Measurements from ENCODE around the gene COMMD7. TPM values are rescaled to one million over a fixed set of nuclear protein-coding genes. Genes with fewer than 3 reads are reported as not detected.
A peak's percentile ranks its signal among the peaks of the same experiment; 100 is the strongest.

COMMD7 gene
- total RNA-seq, 1 donor from 2014 or later, result 36.3 TPM

DNA sequence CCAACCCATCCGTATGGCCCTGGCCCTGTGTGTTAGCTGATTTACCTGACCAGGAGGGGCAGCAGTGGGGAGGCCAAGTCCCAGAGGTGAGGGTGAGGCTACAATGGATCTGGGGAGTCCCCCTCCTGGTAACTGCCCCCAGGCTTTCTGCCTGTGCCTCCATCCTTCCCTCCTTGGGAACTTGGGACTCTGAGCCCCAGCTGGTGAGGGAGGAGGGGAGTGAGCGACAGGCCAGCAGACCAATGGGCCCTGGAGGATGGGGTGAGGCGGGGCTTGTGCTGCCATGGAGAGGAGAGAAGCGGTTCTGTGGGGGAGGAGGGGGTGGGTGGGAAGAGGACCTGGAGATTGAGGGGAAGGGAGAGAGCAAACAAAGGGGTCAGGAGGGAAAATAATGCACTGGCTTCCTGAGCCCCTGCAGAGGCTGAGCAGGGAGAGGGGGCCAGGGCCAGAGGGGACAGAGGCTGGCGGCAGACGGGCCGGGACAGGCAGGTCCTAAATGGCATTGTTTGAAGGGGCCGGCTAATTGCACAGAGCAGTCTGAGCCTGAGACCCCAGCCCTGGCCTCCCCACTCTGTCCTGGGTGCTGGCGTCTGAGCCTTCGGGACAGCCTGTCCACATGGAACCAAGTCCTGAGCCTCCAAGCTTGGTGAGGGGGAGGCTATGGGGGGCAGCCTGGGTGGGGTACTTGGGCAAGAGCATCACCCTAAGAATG, 36.4 kb upstream of the COMMD7 start:
- TF ChIP-seq, protein P1, sequence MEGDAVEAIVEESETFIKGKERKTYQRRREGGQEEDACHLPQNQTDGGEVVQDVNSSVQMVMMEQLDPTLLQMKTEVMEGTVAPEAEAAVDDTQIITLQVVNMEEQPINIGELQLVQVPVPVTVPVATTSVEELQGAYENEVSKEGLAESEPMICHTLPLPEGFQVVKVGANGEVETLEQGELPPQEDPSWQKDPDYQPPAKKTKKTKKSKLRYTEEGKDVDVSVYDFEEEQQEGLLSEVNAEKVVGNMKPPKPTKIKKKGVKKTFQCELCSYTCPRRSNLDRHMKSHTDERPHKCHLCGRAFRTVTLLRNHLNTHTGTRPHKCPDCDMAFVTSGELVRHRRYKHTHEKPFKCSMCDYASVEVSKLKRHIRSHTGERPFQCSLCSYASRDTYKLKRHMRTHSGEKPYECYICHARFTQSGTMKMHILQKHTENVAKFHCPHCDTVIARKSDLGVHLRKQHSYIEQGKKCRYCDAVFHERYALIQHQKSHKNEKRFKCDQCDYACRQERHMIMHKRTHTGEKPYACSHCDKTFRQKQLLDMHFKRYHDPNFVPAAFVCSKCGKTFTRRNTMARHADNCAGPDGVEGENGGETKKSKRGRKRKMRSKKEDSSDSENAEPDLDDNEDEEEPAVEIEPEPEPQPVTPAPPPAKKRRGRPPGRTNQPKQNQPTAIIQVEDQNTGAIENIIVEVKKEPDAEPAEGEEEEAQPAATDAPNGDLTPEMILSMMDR (IDR thresholded peaks at IDR 0.05), result no peak
- peaks cover 7% of the 10 kb centered on the region for H3K4me1 ChIP-seq
- H3K9me3 ChIP-seq, result no peaks in the 10 kb centered on the region
- ATAC-seq, result no peak
- no peaks in the 10 kb centered on the region for H3K36me3 ChIP-seq
- H3K27ac ChIP-seq, result no peak overlapping the region
- H3K4me3 ChIP-seq, result no peak overlapping the region
- intact Hi-C loops (cut with DNase I), result loop anchor here (5.0 kb wide), 1 partner anchor 107 kb away; the partner anchor contains the start of gene C20orf203
- H3K27me3 ChIP-seq, result no peaks in the 10 kb centered on the region
- no peak for DNase-seq

DNA sequence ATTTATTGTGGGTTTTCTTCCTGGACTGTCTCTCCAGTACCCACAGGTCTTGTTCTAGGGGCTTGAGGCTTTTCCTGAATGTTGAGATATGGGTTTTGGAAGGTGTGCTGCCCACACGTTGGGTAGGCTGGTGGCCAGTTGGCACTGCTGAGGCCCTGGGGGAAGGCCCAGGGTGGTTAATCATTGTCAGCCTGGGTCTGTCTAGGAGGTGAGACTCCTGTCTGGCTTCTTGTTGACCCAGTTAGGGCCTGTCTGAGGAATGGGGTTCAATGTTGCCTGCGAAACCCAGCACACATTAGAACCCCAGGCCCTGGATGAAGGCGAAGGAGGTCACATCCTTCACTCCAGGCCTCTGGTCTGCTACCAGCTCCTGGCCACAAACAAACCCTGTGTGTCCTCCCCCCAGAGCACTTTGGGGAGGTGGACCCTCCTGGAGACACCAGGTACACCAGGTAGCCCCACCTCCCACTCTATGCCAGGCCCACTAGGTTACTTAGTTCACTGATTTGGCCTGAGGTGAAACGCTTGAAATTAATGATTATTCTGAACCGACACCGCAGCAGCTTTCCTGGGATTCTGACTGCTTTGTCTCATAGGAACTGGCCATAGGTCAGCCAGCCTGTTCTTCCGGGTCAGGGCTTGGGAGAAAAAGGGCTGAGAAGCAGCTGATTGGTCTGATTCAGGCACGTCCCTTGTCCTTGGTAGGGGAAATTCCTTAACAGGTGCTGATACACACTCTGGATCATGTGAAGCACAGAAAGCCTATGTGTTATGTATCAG, 34.1 kb upstream of the COMMD7 start:
- H3K27me3 ChIP-seq, result no peaks in the 10 kb centered on the region
- peak; percentile 69 for ATAC-seq
- no peaks in the 10 kb centered on the region for H3K9me3 ChIP-seq
- peaks cover 7% of the 10 kb centered on the region for H3K4me1 ChIP-seq
- no peak overlapping the region for H3K27ac ChIP-seq
- no peak overlapping the region for H3K4me3 ChIP-seq
- intact Hi-C loops (cut with DNase I), result loop anchor here (5.0 kb wide), 1 partner anchor 105 kb away; the partner anchor contains the start of gene C20orf203
- TF ChIP-seq, protein P1 (IDR thresholded peaks at IDR 0.05), result no peak
- no peak for DNase-seq
- H3K36me3 ChIP-seq, result no peaks in the 10 kb centered on the region

DNA sequence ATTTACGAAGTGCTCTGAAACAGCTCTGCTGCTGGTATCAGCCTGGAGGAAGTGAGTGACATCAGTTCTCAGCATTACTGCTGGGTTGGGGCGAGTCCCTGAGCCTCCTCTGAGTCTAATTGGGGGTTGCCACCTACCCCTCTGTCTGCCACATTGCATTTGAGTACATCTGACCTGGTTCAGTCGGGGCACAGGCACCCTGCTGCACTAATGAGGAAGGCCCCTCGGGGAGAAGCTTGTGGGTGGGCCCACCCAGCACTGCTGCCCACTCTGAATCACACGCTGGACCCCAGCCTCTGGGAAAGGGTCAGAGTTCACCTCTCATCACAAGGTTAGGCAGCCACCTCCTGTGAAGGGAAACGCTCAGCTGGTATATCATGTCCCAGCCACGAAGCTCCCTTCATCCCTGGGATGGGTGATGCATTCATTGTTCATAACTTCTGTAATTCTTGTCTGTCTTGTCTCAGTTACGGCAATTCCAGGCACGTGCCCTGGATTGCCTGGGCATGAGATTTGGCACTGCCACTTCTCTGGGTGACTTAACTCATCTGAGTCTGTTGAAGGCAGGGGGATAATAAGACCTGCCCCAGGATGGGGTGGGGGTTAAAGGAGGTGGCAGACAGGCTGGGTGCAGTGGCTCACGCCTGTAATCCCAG, 32.2 kb upstream of the COMMD7 start:
- no peaks in the 10 kb centered on the region for H3K36me3 ChIP-seq
- ATAC-seq (no peak), DNase-seq (no peak)
- intact Hi-C loops (cut with DNase I), result loop anchor here (5.0 kb wide), 1 partner anchor 103 kb away; the partner anchor contains the start of gene C20orf203
- H3K27me3 ChIP-seq, result no peaks in the 10 kb centered on the region
- no peaks in the 10 kb centered on the region for H3K9me3 ChIP-seq
- TF ChIP-seq, protein P1 (IDR thresholded peaks at IDR 0.05), result no peak
- no peak overlapping the region for H3K4me3 ChIP-seq
- no peak overlapping the region for H3K27ac ChIP-seq
- peaks cover 7% of the 10 kb centered on the region for H3K4me1 ChIP-seq

DNA sequence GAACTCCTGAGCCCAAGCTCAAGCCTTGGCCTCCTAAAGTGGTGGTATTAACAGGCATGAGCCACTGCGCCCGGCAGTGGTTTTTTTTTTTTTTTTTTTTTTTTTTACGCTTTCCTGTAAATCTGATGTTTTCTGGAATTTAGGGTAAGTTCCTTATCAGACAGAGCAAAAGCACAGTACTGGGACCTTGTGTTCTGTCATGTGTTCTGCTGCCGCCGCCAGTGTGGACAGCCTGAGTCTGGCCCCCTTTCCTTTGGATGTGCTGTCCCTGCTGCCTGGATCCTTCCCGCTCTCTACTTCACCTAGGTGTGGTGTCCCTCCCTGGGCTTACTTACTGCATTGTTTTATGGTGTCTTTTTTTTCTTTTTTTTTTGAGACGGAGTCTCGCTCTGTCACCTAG, 30.6 kb upstream of the COMMD7 start:
- no peaks in the 10 kb centered on the region for H3K36me3 ChIP-seq
- no peak overlapping the region for H3K4me3 ChIP-seq
- H3K27me3 ChIP-seq, result no peaks in the 10 kb centered on the region
- no peaks in the 10 kb centered on the region for H3K9me3 ChIP-seq
- H3K4me1 ChIP-seq, result peaks cover 7% of the 10 kb centered on the region
- no peak for DNase-seq
- H3K27ac ChIP-seq, result no peak overlapping the region
- intact Hi-C loops (cut with DNase I), result no loop called here
- no peak for ATAC-seq
- TF ChIP-seq, protein P1 (IDR thresholded peaks at IDR 0.05), result no peak

DNA sequence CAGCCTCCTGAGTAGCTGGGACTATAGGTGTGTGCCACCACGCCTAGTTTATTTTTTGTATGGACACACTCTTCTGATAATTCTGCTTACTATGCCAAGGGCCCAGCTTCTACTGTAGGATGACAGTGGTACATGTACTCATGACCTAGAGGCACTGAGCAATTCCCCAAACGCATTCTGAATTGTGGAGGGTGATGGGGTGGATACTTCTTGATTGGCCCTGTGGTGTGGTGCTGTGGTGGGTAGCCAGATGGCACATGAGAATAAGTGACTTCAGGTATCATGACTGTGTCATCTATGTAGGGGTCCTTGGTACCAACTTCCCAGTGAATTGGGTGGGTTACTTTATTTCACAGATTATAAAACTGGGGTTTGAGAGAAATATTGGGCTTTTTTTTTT, 30.0 kb upstream of the COMMD7 start:
- Histone ChIP-seq H3K27me3 (no peaks in the 10 kb centered on the region), H3K36me3 (no peaks in the 10 kb centered on the region), H3K27ac (no peak overlapping the region), H3K4me3 (no peak overlapping the region), H3K4me1 (peaks cover 7% of the 10 kb centered on the region), H3K9me3 (no peaks in the 10 kb centered on the region)
- DNase-seq (no peak), ATAC-seq (no peak)
- TF ChIP-seq, protein P1 (IDR thresholded peaks at IDR 0.05), result no peak
- intact Hi-C loops (cut with DNase I), result no loop called here

Measured in upper lobe of right lung (tissue), 1 donor.